Nephron (organoid): ENCODE measurements around the gene CD101.

Experiments used
- H3K27ac Mint-ChIP-seq, 3 experiments: 2 replicates each; pipeline ENCODE4 v1.8.0; 2020; ENCODE audit warnings: mixed read lengths in 3 of 3, mild to moderate bottlenecking in 2 of 3, moderate library complexity in 1 of 3
- H3K27me3 Mint-ChIP-seq: 2 replicates; pipeline ENCODE4 v1.8.0; 2021; ENCODE audit warnings: low read depth, mild to moderate bottlenecking, moderate library complexity, mixed read lengths
- H3K36me3 Mint-ChIP-seq: 2 replicates; pipeline ENCODE4 v1.8.0; 2020; ENCODE audit warnings: low read depth, mixed read lengths
- H3K4me1 Mint-ChIP-seq: 2 replicates; pipeline ENCODE4 v1.8.0; 2020; ENCODE audit warnings: mixed read lengths
- H3K4me3 Mint-ChIP-seq, 3 experiments: 2 replicates each; pipeline ENCODE4 v1.8.0; 2020; ENCODE audit warnings: mild to moderate bottlenecking in 3 of 3, mixed read lengths in 3 of 3, moderate library complexity in 2 of 3
- H3K9me3 Mint-ChIP-seq: 2 replicates; pipeline ENCODE4 v1.8.0; 2020; ENCODE audit warnings: mixed read lengths
- TF ChIP-seq, protein P1 (sequence below), 3 experiments: fragments of 200-600 bp; sonication (generic); IDR thresholded peaks; one replicate each; pipeline ENCODE4 v1.5.0; 2021; ENCODE audit warnings: antibody characterized with exemption in 3 of 3; ENCODE audit not compliant: unreplicated experiment in 3 of 3

Gene CD101

DNA sequence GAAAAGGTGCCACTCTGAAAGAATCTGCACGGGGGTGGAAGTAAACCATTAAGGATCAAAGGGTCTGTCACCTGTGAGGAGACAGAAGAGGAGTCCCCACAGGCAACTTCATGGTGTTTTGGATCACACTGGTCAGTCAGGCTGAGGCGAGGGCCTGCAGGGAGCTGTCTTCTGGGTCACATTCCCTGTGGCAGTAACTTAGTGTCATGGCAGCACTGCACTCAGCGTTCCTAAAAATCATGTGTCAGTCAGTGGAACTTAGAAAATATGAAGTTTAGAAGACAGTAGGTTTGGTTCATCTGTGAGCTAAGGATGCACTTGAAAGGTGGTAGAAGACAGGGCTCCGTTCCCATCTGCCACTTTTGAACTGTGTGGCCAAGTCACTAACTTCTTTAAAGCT, 43.5 kb upstream of the CD101 start:
- H3K4me3 Mint-ChIP-seq = no peak overlapping the region
- peaks cover 9% of the 10 kb centered on the region for H3K36me3 Mint-ChIP-seq
- TF ChIP-seq, protein P1, sequence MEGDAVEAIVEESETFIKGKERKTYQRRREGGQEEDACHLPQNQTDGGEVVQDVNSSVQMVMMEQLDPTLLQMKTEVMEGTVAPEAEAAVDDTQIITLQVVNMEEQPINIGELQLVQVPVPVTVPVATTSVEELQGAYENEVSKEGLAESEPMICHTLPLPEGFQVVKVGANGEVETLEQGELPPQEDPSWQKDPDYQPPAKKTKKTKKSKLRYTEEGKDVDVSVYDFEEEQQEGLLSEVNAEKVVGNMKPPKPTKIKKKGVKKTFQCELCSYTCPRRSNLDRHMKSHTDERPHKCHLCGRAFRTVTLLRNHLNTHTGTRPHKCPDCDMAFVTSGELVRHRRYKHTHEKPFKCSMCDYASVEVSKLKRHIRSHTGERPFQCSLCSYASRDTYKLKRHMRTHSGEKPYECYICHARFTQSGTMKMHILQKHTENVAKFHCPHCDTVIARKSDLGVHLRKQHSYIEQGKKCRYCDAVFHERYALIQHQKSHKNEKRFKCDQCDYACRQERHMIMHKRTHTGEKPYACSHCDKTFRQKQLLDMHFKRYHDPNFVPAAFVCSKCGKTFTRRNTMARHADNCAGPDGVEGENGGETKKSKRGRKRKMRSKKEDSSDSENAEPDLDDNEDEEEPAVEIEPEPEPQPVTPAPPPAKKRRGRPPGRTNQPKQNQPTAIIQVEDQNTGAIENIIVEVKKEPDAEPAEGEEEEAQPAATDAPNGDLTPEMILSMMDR (IDR thresholded peaks at IDR 0.05; ENCODE audit: unreplicated experiment in 3 of 3) = no peak
- H3K27me3 Mint-ChIP-seq = no peaks in the 10 kb centered on the region
- H3K27ac Mint-ChIP-seq = no peak overlapping the region
- peaks cover 4% of the 10 kb centered on the region for H3K4me1 Mint-ChIP-seq
- H3K9me3 Mint-ChIP-seq = no peaks in the 10 kb centered on the region

DNA sequence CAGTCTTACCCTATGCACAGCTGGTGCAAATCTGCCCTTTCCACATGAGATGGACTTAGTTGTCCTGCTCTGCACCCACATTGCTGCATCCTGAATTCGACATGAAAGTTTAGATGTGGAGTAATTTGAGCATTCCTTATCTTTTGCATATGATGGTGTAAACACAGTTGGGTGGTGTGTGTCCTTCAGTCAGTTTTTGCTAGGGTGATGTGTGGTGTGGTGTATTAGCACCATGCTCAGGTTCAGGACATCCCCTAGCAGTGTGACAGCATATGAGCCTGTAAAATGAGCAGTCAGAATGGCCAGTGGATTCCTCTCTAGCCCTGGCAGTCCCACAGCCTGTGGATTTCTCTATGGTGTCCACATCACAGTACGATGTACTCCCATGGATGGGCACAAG, 42.6 kb upstream of the CD101 start:
- Mint-ChIP-seq H3K4me1 (no peaks in the 10 kb centered on the region), H3K4me3 (no peak overlapping the region), H3K27me3 (no peaks in the 10 kb centered on the region), H3K36me3 (peaks cover 9% of the 10 kb centered on the region), H3K27ac (no peak overlapping the region), H3K9me3 (no peaks in the 10 kb centered on the region)
- TF ChIP-seq, protein P1 (IDR thresholded peaks at IDR 0.05; ENCODE audit: unreplicated experiment in 3 of 3) = no peak

DNA sequence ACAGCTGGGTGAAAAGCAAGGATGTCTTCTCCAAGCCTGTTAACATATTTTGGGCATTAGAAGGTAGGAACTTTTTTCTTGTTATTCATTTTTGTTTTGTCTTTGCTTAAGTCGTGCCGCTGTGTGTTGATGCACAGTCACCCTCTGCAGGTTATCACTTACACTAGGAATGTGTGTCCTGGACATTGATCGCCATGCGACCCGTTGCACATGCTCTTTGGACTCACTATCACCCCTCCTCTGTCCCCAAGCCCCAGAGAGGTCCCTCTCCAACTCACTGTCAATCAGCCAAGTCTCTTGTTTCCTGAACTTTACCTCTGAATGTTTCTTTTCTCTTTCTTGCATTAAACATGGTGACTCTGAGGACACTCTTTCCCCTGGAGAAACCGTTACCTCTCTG, 40.0 kb upstream of the CD101 start:
- no peaks in the 10 kb centered on the region for H3K27me3 Mint-ChIP-seq
- peaks cover 5% of the 10 kb centered on the region for H3K4me1 Mint-ChIP-seq
- H3K9me3 Mint-ChIP-seq = no peaks in the 10 kb centered on the region
- TF ChIP-seq, protein P1 (IDR thresholded peaks at IDR 0.05; ENCODE audit: unreplicated experiment in 3 of 3) = no peak
- no peak overlapping the region for H3K27ac Mint-ChIP-seq
- H3K4me3 Mint-ChIP-seq = no peak overlapping the region
- H3K36me3 Mint-ChIP-seq = peaks cover 10% of the 10 kb centered on the region

DNA sequence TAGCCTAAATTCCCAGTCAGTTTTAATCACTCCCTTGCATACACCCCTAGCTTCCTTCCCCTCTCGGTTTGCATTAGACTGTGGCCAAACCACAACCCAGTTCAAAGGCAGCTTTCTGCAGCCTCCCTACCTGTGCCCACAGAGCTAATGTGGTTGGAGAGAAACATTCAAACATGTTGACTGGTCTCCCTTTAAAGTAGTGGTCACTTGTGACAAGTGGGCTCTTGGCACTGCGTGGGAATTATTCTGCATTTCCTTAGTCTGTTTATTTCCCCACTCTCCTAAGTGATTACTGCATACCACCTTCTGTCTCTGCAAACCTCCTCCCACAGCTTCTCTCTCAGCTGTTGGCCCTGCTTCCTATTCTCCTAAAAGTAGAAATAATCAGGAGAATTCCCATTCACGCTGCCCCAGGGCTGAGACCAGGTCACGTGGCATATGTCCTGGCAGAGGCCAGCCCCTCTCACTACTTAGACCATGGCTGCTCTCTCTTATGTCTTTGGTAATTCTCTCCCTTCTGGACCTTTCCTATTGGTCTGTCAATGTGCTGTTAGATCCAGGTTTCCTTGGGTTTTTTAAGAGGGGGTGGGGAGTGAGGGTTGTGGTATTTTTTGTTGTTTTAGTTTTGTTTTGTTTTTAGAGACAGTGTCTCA, 38.4 kb upstream of the CD101 start:
- H3K27ac Mint-ChIP-seq = no peak overlapping the region
- peaks cover 5% of the 10 kb centered on the region for H3K4me1 Mint-ChIP-seq
- TF ChIP-seq, protein P1 (IDR thresholded peaks at IDR 0.05; ENCODE audit: unreplicated experiment in 3 of 3) = no peak
- no peak overlapping the region for H3K4me3 Mint-ChIP-seq
- no peaks in the 10 kb centered on the region for H3K27me3 Mint-ChIP-seq
- peaks cover 24% of the 10 kb centered on the region for H3K36me3 Mint-ChIP-seq
- H3K9me3 Mint-ChIP-seq = no peaks in the 10 kb centered on the region

DNA sequence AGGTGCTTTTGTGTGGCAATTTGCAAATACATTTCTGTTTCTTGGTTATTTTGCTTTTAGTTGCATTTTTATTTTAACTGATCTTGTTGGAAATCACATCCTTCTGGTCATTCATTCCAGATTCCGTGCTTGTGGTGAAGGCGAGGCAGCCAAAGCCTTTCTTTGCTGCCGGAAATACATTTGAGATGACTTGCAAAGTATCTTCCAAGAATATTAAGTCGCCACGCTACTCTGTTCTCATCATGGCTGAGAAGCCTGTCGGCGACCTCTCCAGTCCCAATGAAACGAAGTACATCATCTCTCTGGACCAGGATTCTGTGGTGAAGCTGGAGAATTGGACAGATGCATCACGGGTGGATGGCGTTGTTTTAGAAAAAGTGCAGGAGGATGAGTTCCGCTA, 34.8 kb upstream of the CD101 start:
- Mint-ChIP-seq H3K36me3 (peaks cover 51% of the 10 kb centered on the region), H3K9me3 (peaks cover 6% of the 10 kb centered on the region), H3K27me3 (no peaks in the 10 kb centered on the region), H3K4me1 (peaks cover 5% of the 10 kb centered on the region), H3K27ac (no peak overlapping the region), H3K4me3 (no peak overlapping the region)
- TF ChIP-seq, protein P1 (IDR thresholded peaks at IDR 0.05; ENCODE audit: unreplicated experiment in 3 of 3) = no peak

DNA sequence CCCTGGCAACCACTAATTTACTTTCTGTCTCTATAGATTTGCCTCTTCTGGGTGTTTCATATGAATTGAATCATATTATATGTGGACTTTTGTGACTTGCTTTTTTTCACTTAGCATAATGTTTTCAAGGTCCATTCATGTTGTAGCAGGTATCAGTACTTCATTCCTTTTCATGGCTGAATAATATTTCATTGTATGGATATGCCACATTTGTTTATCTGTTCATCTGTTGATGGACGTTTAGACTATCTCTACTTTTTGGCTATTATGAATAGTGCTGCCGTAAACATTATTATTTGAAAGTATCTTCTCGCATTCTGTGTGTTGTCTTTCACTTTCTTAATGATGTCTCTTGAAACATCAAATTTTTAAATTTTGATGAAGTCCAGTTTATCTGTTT, 32.8 kb upstream of the CD101 start:
- no peak overlapping the region for H3K27ac Mint-ChIP-seq
- no peaks in the 10 kb centered on the region for H3K27me3 Mint-ChIP-seq
- H3K4me3 Mint-ChIP-seq = no peak overlapping the region
- peaks cover 5% of the 10 kb centered on the region for H3K4me1 Mint-ChIP-seq
- TF ChIP-seq, protein P1 (IDR thresholded peaks at IDR 0.05; ENCODE audit: unreplicated experiment in 3 of 3) = no peak
- H3K9me3 Mint-ChIP-seq = peaks cover 8% of the 10 kb centered on the region
- H3K36me3 Mint-ChIP-seq = peaks cover 65% of the 10 kb centered on the region
